SJCRH30 (cell line): ENCODE measurements around the gene SEMA6B. TPM values are rescaled to one million over a fixed set of nuclear protein-coding genes. Genes with fewer than 3 reads are reported as not detected.
"Not testable (repeated sequence)": the region's sequence is repeated elsewhere in the genome, so short reads cannot be mapped to it uniquely, and the experiment has no call there.

Source experiments
- DNase-seq, 2 experiments: peaks; one replicate each; pipeline ENCODE4 v3.0.0-alpha.2; 2015 to 2020
- H3K27ac ChIP-seq: fragments of 250-450 bp; sonication (Bioruptor Pico); 2 replicates; pipeline ENCODE4 v1.5.1; 2020; ENCODE audit warnings: mild to moderate bottlenecking, moderate library complexity
- H3K27me3 ChIP-seq: fragments of 250-450 bp; sonication (Bioruptor Pico); 2 replicates; pipeline ENCODE4 v1.5.1; 2020; ENCODE audit warnings: mild to moderate bottlenecking, moderate library complexity
- H3K36me3 ChIP-seq: fragments of 250-450 bp; sonication (Bioruptor Pico); 2 replicates; pipeline ENCODE4 v1.5.1; 2020; ENCODE audit warnings: mild to moderate bottlenecking, moderate library complexity
- H3K4me1 ChIP-seq: fragments of 250-450 bp; sonication (Bioruptor Pico); 2 replicates; pipeline ENCODE4 v1.5.1; 2020; ENCODE audit warnings: mild to moderate bottlenecking, moderate library complexity
- H3K4me3 ChIP-seq: fragments of 250-450 bp; sonication (Bioruptor Pico); 2 replicates; pipeline ENCODE4 v1.5.1; 2020; ENCODE audit warnings: mild to moderate bottlenecking, moderate library complexity
- H3K9me3 ChIP-seq: fragments of 250-450 bp; sonication (Bioruptor Pico); replicated peaks from 2 replicates; pipeline ENCODE4 v1.5.1; 2020; ENCODE audit warnings: mild to moderate bottlenecking, moderate library complexity
- total RNA-seq: library from RNA; depleted of rRNA; stranded (reverse); fragments of >200 nt; shearing (Covaris generic); gene quantifications from 2 replicates; pipeline ENCODE4 v1.2.3, GENCODE V29; 2014; rRNA removed

Gene SEMA6B
- total RNA-seq, result 108 and 116 TPM in 2 replicates

- no peak for DNase-seq
Measured at GRCh38 chr19:4559569-4559968, at the start of gene SEMA6B. TSS of gene SEMA6B (minus strand) at chr19:4559684. CDS start at chr19:4558457, 1,227 bp downstream.

GRCh38 chr19:4606921-4607678, 47.6 kb upstream of the SEMA6B start:
- peak; percentile 80 to 81 for DNase-seq

More at GRCh38 chr19:4559569-4559968, at the start of gene SEMA6B:
- Histone ChIP-seq H3K27me3 (no peaks in the 10 kb centered on the region), H3K9me3 (no peaks in the 10 kb centered on the region), H3K4me3 (no peak within 1 kb of the TSS), H3K4me1 (no peaks in the 10 kb centered on the region), H3K27ac (no peak within 1 kb of the TSS), H3K36me3 (peaks cover 37% of the 10 kb centered on the region)

GRCh38 chr19:4606181-4606580, 46.7 kb upstream of the SEMA6B start:
- H3K4me1 ChIP-seq, result peaks cover 11% of the 10 kb centered on the region; the same call in 1 of the 2 replicates
- H3K36me3 ChIP-seq, result no peaks in the 10 kb centered on the region
- H3K9me3 ChIP-seq, result no peaks in the 10 kb centered on the region
- peaks cover 4% of the 10 kb centered on the region; the same call in 1 of the 2 replicates for H3K27me3 ChIP-seq
- DNase-seq, result no peak
- H3K4me3 ChIP-seq, result no peak overlapping the region
- no peak overlapping the region for H3K27ac ChIP-seq

More at GRCh38 chr19:4606921-4607678, 47.6 kb upstream of the SEMA6B start:
- peak overlapping the region; percentile 28 for H3K4me3 ChIP-seq
- no peaks in the 10 kb centered on the region for H3K36me3 ChIP-seq
- peaks cover 11% of the 10 kb centered on the region; the same call in 1 of the 2 replicates for H3K4me1 ChIP-seq
- H3K27ac ChIP-seq, result no peak overlapping the region
- H3K9me3 ChIP-seq, result no peaks in the 10 kb centered on the region
- peaks cover 4% of the 10 kb centered on the region; the same call in 1 of the 2 replicates for H3K27me3 ChIP-seq

GRCh38 chr19:4604912-4605311, 45.4 kb upstream of the SEMA6B start:
- no peaks in the 10 kb centered on the region for H3K9me3 ChIP-seq
- H3K27me3 ChIP-seq, result peaks cover 4% of the 10 kb centered on the region; the same call in 1 of the 2 replicates
- H3K27ac ChIP-seq, result no peak overlapping the region
- DNase-seq, result no peak
- no peaks in the 10 kb centered on the region for H3K36me3 ChIP-seq
- no peak overlapping the region for H3K4me3 ChIP-seq
- H3K4me1 ChIP-seq, result peaks cover 3% of the 10 kb centered on the region; the same call in 1 of the 2 replicates

- Histone ChIP-seq H3K36me3 (no peaks in the 10 kb centered on the region), H3K27me3 (peaks cover 4% of the 10 kb centered on the region; the same call in 1 of the 2 replicates), H3K9me3 (no peaks in the 10 kb centered on the region), H3K4me3 (no peak overlapping the region), H3K4me1 (peaks cover 3% of the 10 kb centered on the region; the same call in 1 of the 2 replicates), H3K27ac (no peak overlapping the region)
- DNase-seq, result no peak
Measured at GRCh38 chr19:4602915-4603314, 43.4 kb upstream of the SEMA6B start.

- no peak for DNase-seq
- H3K36me3 ChIP-seq, result no peaks in the 10 kb centered on the region
- no peaks in the 10 kb centered on the region for H3K9me3 ChIP-seq
- peaks cover 4% of the 10 kb centered on the region; the same call in 1 of the 2 replicates for H3K27me3 ChIP-seq
- H3K4me1 ChIP-seq, result peaks cover 6% of the 10 kb centered on the region; the same call in 1 of the 2 replicates
- H3K27ac ChIP-seq, result no peak overlapping the region
- H3K4me3 ChIP-seq, result no peak overlapping the region
Measured at GRCh38 chr19:4602173-4602788, 42.8 kb upstream of the SEMA6B start.

- Histone ChIP-seq H3K4me3 (no peak overlapping the region), H3K36me3 (no peaks in the 10 kb centered on the region), H3K9me3 (no peaks in the 10 kb centered on the region), H3K27ac (no peak overlapping the region), H3K4me1 (peaks cover 18% of the 10 kb centered on the region), H3K27me3 (peaks cover 4% of the 10 kb centered on the region; the same call in 1 of the 2 replicates)
- DNase-seq, result no peak
Measured at GRCh38 chr19:4600893-4601292, 41.4 kb upstream of the SEMA6B start.

GRCh38 chr19:4600082-4600481, 40.6 kb upstream of the SEMA6B start:
- Histone ChIP-seq H3K27ac (no peak overlapping the region), H3K4me3 (no peak overlapping the region), H3K4me1 (peaks cover 25% of the 10 kb centered on the region), H3K9me3 (no peaks in the 10 kb centered on the region), H3K36me3 (no peaks in the 10 kb centered on the region), H3K27me3 (peaks cover under 1% of the 10 kb centered on the region; the same call in 1 of the 2 replicates)
- no peak for DNase-seq

GRCh38 chr19:4598712-4599111, 39.2 kb upstream of the SEMA6B start:
- DNase-seq, result no peak
- Histone ChIP-seq H3K27me3 (no peaks in the 10 kb centered on the region), H3K36me3 (no peaks in the 10 kb centered on the region), H3K27ac (peak overlapping the region; percentile 70; the same call in 1 of the 2 replicates), H3K4me1 (peaks cover 25% of the 10 kb centered on the region), H3K4me3 (peak overlapping the region; percentile 43), H3K9me3 (no peaks in the 10 kb centered on the region)

GRCh38 chr19:4597975-4598671, 38.6 kb upstream of the SEMA6B start:
- no peaks in the 10 kb centered on the region for H3K9me3 ChIP-seq
- DNase-seq, result peak; percentile 92 to 94
- H3K36me3 ChIP-seq, result no peaks in the 10 kb centered on the region
- peak overlapping the region; percentile 43 for H3K4me3 ChIP-seq
- no peaks in the 10 kb centered on the region for H3K27me3 ChIP-seq
- peak overlapping the region; percentile 70 for H3K27ac ChIP-seq
- H3K4me1 ChIP-seq, result peaks cover 25% of the 10 kb centered on the region

- H3K36me3 ChIP-seq, result no peaks in the 10 kb centered on the region
- peak overlapping the region; percentile 40 for H3K4me3 ChIP-seq
- peaks cover 25% of the 10 kb centered on the region for H3K4me1 ChIP-seq
- H3K27ac ChIP-seq, result peak overlapping the region; percentile 11
- no peaks in the 10 kb centered on the region for H3K9me3 ChIP-seq
- H3K27me3 ChIP-seq, result no peaks in the 10 kb centered on the region
- DNase-seq, result peak in 1 of 2 experiments; percentile 59
Measured at GRCh38 chr19:4597278-4597974, 37.9 kb upstream of the SEMA6B start.

- Histone ChIP-seq H3K36me3 (no peaks in the 10 kb centered on the region), H3K4me3 (no peak overlapping the region; the same call in 1 of the 2 replicates), H3K4me1 (peaks cover 25% of the 10 kb centered on the region), H3K27me3 (no peaks in the 10 kb centered on the region), H3K27ac (peak overlapping the region; percentile 77), H3K9me3 (no peaks in the 10 kb centered on the region)
- DNase-seq, result peak; percentile 91
Measured at GRCh38 chr19:4596033-4596904, 36.8 kb upstream of the SEMA6B start.

- not testable (repeated sequence) for H3K27me3 ChIP-seq, H3K36me3 ChIP-seq, H3K9me3 ChIP-seq, H3K27ac ChIP-seq, DNase-seq, H3K4me3 ChIP-seq
- H3K4me1 ChIP-seq, result peaks cover 25% of the 10 kb centered on the region
Measured at GRCh38 chr19:4595158-4595557, 35.7 kb upstream of the SEMA6B start.
